Activated CD8-positive, alpha-beta memory T cell treated with anti-CD3 and anti-CD28 coated beads for 1 hour (primary cell): Measurements from ENCODE around the gene DCDC1.

Experiments
- DNase-seq, 2 donors: peaks; one replicate each; pipeline ENCODE4 v3.0.0-alpha.2; 2020; ENCODE audit warnings: low read depth in 1 of 2; ENCODE audit errors: extremely low read depth in 1 of 2

The DCDC1 gene

GRCh38 chr11:30919389-30920152, 450.0 kb downstream of the DCDC1 start:
- DNase-seq = no peak

DNA sequence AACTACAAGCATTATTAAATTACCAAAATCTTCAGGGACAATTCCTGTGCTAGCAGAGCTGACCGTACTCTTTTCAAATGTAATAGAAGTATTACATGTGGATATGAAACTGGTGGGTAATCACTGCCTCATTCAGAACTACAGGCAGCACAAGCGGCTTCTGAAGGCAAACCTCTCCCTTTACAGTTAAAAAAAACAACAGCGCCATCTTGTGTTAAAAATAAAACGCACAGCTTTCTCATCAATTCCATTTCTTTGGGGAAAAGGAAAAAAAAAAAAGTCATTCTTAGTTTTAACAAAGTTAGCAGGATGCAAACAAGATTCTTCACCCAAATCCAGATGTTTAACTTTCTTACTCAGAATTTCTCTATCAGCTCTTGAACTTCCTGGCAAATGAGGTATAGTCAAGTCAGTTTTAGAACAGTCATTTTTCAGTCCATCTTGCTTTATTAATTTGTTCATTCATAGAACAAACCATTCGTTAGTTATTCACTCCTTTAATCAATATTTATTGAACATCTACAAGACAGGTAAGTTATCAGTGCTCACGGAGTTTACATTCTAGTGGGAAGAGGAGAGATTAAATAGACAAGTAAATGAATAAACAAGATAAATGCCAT, 451.6 kb downstream of the DCDC1 start:
- DNase-seq = no peak

DNA sequence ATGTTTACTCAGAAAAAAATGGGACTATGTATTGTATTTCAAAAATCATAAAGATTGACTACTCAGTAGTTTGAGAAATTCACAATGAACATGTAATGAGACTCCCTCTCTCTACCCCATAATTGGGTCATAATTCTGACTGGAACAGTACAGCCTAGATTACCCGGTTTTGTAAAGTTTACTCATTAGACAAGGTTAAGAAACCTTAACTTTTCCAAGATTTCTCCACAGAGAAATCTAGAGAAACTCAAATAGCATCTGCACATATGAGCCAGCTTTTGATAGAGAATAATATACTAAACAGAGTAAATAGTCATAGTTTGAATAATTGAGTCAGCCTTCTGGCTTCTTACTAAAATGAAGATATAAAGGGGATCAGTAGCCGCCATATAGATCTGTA, 452.3 kb downstream of the DCDC1 start:
- DNase-seq = no peak

DNA sequence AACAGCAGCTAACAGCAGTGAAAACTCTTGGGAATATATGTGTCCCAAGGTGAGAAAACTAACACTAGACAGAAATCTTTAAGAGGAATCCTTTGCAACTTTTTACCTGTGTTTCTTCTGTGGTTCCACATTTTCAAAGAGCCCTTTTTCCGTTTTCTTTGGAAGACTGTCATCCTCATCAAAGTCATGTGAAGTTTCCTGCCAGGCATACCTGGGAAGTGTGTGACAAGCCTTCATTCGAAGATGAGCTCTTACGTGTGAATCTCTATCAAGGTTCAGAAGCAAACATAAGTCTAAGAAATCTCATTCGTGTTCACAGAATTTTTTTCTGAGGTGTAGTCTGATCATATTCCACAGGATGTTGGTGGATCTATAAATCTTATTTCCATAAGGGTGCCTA, 452.8 kb downstream of the DCDC1 start:
- no peak for DNase-seq

DNA sequence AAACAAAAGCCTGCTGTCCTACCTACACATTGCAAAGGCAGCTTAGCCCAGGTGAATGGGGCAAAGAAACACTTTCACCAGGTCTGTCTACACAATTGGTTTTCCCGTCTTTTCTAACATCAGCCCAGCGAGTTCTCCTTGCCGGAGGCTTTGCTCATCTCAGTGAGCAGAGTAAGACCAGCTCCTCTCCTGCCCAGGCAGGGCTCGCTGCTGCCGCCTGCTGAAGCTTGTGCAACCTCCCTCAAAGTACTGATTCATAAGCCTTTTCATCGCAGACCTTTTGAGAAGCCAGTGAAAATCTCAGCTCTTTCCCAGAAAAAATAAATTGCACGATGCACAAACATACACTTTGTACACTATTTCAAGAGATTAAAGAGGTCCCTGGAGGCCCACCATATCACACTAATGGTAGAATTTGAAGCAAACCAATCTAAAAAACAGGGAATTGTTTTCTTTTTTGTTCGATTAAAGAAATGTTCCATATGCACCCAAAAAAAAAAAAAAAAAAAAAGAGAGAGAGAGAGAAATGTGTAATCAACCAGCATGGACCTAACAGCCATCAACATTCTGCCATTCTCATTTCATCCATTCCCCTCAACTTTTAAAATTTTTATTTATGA, 455.3 kb downstream of the DCDC1 start:
- no peak for DNase-seq

DNA sequence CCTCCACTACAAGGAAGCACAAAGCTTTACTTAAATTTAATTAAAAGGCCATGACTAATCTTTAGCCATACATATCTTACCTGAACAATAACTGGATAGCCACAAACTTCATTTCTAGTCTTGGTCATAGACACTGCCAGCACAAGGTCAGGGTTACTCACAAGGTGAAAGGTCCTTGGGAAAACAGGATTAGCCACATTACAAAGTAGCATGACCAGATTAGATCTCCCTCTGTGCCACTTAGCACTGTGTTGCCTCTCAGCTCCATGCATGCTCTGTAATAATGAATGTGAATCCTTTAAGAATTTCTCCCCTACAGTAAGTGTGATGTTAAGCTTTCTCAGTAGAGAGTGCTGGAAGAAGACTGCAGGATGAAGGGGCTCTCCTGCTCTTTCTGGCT, 458.3 kb downstream of the DCDC1 start:
- no peak for DNase-seq

- no peak for DNase-seq
These were observed 460.7 kb downstream of the DCDC1 start for GRCh38 chr11:30908857-30909256.

- DNase-seq = no peak
These were observed 461.3 kb downstream of the DCDC1 start for GRCh38 chr11:30908272-30908671.

DNA sequence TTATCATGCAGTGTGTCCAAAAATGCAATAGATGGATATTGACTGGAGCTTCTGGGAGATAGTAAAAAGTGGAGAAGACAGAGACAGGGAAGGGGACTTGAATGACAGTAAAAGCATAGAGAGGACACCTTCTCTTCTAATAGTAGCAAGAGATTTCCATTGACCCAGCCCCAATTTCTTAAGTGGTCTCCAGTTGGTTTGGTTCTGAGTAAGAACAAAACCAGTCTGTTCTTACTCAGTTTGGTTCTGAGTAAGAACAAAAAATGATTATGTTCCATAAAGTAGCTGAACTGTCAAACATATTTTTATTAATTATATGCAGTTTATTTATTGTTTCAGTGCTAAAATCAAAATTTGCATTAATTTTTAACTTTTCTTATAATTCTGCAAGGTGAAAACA, 466.6 kb downstream of the DCDC1 start:
- DNase-seq = no peak

- no peak for DNase-seq
These were observed 474.5 kb downstream of the DCDC1 start for GRCh38 chr11:30895046-30895445.

DNA sequence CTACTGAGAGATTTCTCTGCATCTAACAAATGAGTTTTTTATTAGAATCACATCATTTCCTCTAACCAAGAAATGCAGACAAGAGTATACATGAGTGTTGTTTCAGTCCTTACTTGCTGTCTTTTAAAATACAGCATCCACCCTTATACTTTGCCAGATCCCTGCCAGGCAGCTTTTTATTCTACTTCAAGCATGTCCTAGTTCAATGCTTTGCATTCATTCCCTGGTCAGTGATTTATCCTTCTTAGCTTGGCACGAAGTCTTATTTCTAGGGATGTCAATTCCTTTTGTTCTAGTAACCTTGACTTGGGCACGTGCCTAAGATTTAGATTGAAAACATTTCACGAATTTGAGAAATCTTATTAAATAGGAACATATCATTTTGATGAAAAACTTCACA, 476.2 kb downstream of the DCDC1 start:
- DNase-seq = no peak

- no peak for DNase-seq
These were observed 480.3 kb downstream of the DCDC1 start for GRCh38 chr11:30889143-30889794.

- DNase-seq = no peak
These were observed 490.1 kb downstream of the DCDC1 start for GRCh38 chr11:30879322-30880005.

DNA sequence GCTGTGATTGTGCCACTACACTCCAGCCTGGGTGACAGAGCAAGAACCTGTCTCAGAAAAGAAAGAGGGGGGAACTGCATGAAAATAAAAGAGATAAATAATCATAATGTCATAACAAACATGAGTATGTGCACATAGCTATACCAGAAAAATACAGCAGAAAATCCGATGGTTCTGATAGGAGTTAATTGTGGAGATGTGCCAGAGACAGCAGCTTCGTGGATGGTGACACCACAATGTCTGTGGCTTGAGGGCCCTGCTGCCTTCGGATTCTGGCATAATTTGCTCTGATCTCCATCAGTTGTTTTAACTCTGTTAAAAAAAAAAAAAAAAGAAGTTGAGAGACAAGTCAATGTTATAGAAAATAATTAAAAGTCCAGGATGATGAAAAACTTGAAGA, 491.1 kb downstream of the DCDC1 start:
- no peak for DNase-seq

GRCh38 chr11:30876663-30877396, 492.7 kb downstream of the DCDC1 start:
- DNase-seq = no peak

DNA sequence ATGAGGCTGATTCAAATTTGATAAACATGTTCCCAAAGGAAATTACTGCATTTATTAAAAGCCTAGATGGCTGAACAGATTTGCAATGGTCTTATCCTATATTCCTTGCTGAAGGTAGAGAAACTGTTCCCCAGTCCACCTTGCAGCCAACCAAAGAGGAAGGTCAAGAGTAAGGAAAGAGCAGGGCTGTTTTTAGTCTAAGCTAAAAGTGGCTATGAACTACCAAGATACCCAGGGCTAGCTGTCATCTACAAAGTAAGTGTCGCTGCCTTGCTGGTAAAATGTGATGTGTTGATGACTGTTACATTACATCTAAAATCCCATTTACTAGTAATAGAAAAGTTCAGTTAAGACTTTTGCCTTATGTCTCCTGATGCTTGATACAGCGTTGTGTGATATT, 493.3 kb downstream of the DCDC1 start:
- no peak for DNase-seq

DNA sequence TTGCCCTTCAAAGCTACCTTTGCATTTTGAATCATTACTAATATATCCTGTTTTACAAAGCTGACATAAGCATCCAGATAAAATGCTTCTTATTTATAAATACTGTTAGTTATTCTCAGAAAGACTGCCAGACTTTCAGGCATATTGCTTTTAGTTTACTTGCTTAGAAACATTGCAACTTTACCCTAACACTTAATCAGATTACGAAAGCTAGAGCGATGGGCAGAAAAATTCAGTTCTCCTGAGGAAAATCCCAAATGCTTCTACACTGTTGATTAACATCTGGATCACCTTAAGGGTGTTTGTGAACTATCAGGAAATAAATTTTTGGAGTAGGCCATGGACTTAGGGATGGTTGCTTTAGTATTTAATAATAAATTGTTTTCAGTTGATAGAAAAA, 493.7 kb downstream of the DCDC1 start:
- DNase-seq = no peak

- DNase-seq = no peak
These were observed 495.5 kb downstream of the DCDC1 start for GRCh38 chr11:30873924-30874610.

- DNase-seq = no peak
These were observed 500.9 kb downstream of the DCDC1 start for GRCh38 chr11:30868626-30869081.

- DNase-seq = no peak
These were observed 506.3 kb downstream of the DCDC1 start for GRCh38 chr11:30863209-30863608.
